ENCODE measurements around the gene RANBP17.

RANBP17 gene

GRCh38 chr5:171189442-171189841 is 327.6 kb downstream of the RANBP17 start:
- no peak for ATAC-seq
- TF ChIP-seq TSHZ2 (CRISPR knock-in tag; IDR thresholded peaks at IDR 0.05) (no peak), GLIS3 (CRISPR knock-in tag; IDR thresholded peaks at IDR 0.05) (no peak), ZFP3 (CRISPR knock-in tag; IDR thresholded peaks at IDR 0.05) (no peak), BACH2 (CRISPR knock-in tag; IDR thresholded peaks at IDR 0.05; ENCODE audit: borderline replicate concordance) (no peak), PPARA (CRISPR knock-in tag; IDR thresholded peaks at IDR 0.05; ENCODE audit: borderline replicate concordance) (no peak), ARNTL (CRISPR knock-in tag; IDR thresholded peaks at IDR 0.05; ENCODE audit: borderline replicate concordance, low read depth) (no peak), ESRRG (CRISPR knock-in tag; IDR thresholded peaks at IDR 0.05) (no peak), ISL1 (CRISPR knock-in tag; IDR thresholded peaks at IDR 0.05) (no peak), ZNF70 (CRISPR knock-in tag; IDR thresholded peaks at IDR 0.05) (no peak), OSR1 (CRISPR knock-in tag; IDR thresholded peaks at IDR 0.05) (no peak), PATZ1 (CRISPR knock-in tag; IDR thresholded peaks at IDR 0.05; ENCODE audit: borderline replicate concordance) (no peak), SNAI2 (CRISPR knock-in tag; IDR thresholded peaks at IDR 0.05) (no peak), ZNF8 (CRISPR knock-in tag; IDR thresholded peaks at IDR 0.05) (no peak), ZC3H10 (CRISPR knock-in tag; IDR thresholded peaks at IDR 0.05) (no peak), RARB (CRISPR knock-in tag; IDR thresholded peaks at IDR 0.05) (no peak), TCF4 (CRISPR knock-in tag; IDR thresholded peaks at IDR 0.05; ENCODE audit: borderline replicate concordance) (no peak), ZNF565 (CRISPR knock-in tag; conservative IDR thresholded peaks at IDR 0.05; ENCODE audit: low read depth) (no peak), ZFP30 (CRISPR knock-in tag; IDR thresholded peaks at IDR 0.05) (no peak), POU6F1 (CRISPR knock-in tag; IDR thresholded peaks at IDR 0.05; ENCODE audit: borderline replicate concordance, low read depth) (no peak)

GRCh38 chr5:171192111-171192510 is 330.3 kb downstream of the RANBP17 start:
- no peak for ATAC-seq
- TF ChIP-seq TCF4 (CRISPR knock-in tag; IDR thresholded peaks at IDR 0.05; ENCODE audit: borderline replicate concordance): peak; percentile 76
- no peak for TF ChIP-seq PATZ1 (CRISPR knock-in tag; IDR thresholded peaks at IDR 0.05; ENCODE audit: borderline replicate concordance)

- 0 out of 2 replicates have a peak, but pooled peaks have one; percentile 32 for TF ChIP-seq GLIS3 (CRISPR knock-in tag; IDR thresholded peaks at IDR 0.05)
- peak; percentile 72; the same call in 1 of the 2 replicates for TF ChIP-seq TSHZ2 (CRISPR knock-in tag; IDR thresholded peaks at IDR 0.05)
- no peak for TF ChIP-seq TCF4 (CRISPR knock-in tag; IDR thresholded peaks at IDR 0.05; ENCODE audit: borderline replicate concordance)
- TF ChIP-seq ZNF565 (CRISPR knock-in tag; conservative IDR thresholded peaks at IDR 0.05; ENCODE audit: low read depth): no peak
- peak; percentile 88 for ATAC-seq
These were observed 339.5 kb downstream of the RANBP17 start for GRCh38 chr5:171201310-171201709.

All from SK-N-SH treated with all-trans-retinoic acid at 6 μM for 48 hours (cell line).